HG03066 (cell line): Measurements from ENCODE around the gene FHIT.
"Not testable (repeated sequence)": the region's sequence is repeated elsewhere in the genome, so short reads cannot be mapped to it uniquely, and the experiment has no call there.

Source experiments
- ATAC-seq: cut with Tn5 transposase; IDR thresholded peaks from one replicate; pipeline ENCODE4 v1.9.1; 2021; ENCODE audit warnings: low read depth; ENCODE audit not compliant: unreplicated experiment

The FHIT gene

GRCh38 chr3:60672337-60672736 lies 578.9 kb downstream of the FHIT start:
- not testable (repeated sequence) for ATAC-seq

DNA sequence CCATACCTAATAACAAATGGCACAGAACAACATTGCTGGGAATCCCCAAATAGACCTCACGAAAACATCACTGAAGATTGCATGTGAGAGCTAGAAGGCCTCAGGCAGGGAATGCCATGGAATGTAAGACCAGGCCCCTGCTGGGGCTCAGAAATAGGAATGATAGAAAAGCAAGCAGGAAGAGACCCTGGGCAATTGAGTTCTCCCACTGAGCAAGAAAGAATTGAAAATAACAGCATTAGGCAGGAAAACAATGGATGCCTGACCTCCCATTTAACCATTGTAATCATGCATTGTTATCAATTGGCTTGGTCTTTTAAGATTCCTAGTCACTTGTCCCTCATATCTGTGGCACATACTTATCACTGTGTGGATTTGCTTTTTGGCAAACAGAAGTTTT lies 581.6 kb downstream of the FHIT start:
- no peak for ATAC-seq

DNA sequence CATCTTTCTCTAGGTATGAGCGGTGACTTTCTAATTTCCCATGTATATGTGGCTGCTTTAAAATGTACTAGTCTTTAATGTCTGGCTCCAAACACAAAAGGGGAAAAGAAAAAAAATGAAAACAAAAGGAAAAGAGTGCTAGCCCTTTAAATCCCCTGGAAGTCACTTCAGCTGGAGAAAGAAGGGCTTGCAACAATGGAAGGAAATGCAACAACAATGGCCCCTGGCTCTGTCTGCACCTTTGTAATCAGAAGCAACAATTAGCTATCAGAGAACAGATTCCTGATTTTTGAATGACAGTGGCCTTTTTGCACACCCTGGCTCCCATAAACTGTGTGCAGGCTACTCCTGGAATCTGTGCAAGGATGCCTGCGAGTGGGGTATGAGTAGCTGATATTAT lies 591.2 kb downstream of the FHIT start:
- ATAC-seq: no peak

- ATAC-seq: no peak
Measured at GRCh38 chr3:60659098-60659497, 592.2 kb downstream of the FHIT start.

GRCh38 chr3:60657972-60658371 lies 593.3 kb downstream of the FHIT start:
- ATAC-seq: peak; percentile 87

DNA sequence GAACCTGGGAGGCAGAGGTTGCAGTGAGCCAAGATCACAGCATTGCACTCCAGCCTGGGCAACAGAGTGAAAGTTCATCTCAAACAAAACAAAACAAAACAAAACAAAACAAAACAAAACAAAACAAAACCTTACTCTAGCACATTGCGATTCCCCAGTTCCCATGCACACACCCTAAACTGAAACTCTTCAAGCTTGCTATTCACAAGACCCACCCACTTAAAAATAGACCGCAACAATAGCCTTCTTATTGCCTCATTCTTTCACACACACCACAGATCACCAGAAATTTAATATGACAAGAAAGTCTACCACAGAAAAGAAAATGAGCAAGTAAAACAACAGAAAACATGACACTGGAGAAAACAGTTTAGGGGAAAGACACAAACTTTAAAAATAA lies 598.4 kb downstream of the FHIT start:
- peak; percentile 69 for ATAC-seq

GRCh38 chr3:60651799-60652198 lies 599.5 kb downstream of the FHIT start:
- ATAC-seq: no peak

GRCh38 chr3:60650171-60650570 lies 601.1 kb downstream of the FHIT start:
- ATAC-seq: no peak

- ATAC-seq: no peak
Measured at GRCh38 chr3:60645801-60646200, 605.5 kb downstream of the FHIT start.

DNA sequence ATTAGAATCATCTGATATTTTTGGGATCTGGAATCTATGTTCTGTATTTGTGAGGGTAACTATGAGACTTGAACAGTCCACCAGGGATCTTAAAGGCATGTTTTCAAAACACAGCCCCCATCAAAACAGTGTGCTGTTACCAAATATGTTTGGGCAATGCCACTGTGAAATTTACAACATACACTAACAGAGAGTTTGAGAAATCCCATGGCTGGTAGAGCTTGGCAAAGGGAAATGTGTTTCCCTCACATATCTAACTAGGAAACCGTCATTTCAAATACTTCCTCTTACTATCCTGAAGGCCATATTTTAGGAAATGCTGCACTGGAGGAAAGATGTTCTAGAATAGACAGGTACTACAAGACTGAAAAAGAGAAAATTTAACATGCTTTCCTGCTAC lies 607.4 kb downstream of the FHIT start:
- ATAC-seq: no peak

GRCh38 chr3:60641354-60641753 lies 609.9 kb downstream of the FHIT start:
- ATAC-seq: no peak

GRCh38 chr3:60636846-60637245 lies 614.4 kb downstream of the FHIT start:
- no peak for ATAC-seq

DNA sequence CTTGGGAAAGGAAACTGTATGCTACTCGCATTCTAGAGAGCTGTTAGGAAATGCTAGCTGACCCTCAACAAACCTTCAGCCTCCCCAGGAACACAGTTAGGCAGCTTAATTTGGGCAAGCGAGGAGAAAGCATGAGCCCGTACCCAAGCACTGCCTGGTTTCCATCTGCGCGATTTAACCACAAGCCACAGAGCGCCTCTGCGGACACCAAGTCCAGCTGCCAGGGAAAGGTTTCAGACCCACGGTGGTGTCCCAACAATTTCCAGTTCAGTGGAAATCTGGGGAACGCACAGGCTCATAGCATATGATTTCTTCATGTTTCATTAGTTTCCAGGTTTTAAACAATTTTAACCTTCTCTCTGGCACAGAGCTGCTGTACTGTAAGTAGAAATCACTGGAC lies 617.6 kb downstream of the FHIT start:
- no peak for ATAC-seq

DNA sequence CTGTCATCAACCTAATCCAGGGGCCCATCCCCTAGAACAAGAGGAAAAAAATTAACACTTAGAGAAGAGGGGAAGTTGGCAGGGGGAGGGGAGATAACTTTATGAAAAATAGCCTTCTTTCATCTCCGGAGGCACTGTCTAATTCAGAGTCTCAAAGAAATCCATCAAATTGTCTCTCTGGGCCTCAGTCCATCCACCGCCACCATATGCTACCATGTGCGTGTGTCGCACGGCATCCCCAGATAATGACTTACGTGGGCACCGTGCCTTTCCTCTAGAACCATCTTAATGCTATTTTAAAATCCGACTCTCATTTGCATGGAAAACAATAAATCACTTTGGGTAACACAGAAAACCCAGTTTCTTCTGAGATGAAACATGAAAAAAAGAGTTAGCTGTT lies 619.7 kb downstream of the FHIT start:
- ATAC-seq: no peak

DNA sequence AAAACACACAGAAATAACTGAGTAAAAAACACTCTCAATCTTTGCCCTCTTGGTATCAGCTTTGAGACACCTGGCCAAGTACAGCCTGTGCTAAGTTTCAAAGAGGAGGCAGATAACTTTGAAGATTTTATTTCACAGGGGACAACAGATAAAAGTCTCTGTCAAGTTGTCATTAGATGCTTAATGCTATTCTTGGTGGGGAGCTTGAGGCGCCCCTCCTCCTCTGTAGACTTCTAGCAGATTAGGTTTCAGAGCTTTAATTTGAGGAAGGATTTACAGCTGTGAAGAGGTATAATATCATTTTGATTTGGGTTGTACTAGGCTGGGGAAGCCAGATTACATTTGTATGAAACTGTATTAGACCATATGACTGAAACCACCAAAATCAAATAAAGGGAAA lies 620.3 kb downstream of the FHIT start:
- ATAC-seq: no peak

DNA sequence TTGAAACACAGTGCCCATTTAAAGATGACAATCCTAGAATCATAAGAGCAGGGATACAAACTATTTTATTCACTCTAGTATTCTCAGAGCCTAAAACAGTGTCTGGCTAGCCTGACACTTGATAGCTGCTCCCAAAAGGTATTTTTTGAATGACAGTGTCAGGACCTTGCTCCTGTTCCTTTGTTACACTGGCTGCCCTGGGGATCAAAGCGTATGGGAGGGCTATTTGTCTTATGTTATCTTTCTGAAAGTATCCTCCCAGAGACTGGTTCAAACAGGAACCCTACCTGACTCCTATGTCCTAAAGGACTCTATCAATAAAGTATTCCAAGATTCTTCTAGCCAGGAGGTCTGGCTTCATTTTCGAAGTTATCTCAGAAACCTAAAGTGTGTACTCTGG lies 621.4 kb downstream of the FHIT start:
- no peak for ATAC-seq

GRCh38 chr3:60622349-60622748 lies 628.9 kb downstream of the FHIT start:
- no peak for ATAC-seq

GRCh38 chr3:60617188-60617587 lies 634.1 kb downstream of the FHIT start:
- no peak for ATAC-seq

DNA sequence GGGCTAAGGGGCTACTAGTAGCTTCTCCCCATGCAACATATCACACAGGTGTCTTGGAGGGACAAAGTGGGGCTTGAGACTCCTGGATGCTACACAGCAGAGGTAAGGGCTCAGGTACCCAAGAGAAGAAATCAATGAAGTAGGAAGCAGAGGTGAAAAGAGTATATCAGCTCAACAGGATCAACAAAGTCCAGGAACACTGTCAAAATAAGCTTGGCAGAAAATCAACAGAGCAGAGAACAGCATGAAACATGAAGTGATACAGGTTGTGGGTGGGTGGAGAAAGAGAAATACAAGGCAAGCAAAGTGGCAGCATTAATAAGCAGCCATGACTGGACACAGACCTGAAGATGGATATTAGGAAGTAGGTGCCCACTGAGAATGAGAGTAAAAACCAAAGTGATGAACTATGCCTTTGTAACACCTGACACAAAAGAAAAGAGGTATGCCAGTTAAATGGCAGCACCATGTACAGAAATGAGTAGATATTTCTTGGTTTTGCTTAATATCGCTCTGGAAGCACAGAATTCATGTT lies 637.4 kb downstream of the FHIT start:
- ATAC-seq: no peak

GRCh38 chr3:60610441-60611112 lies 640.7 kb downstream of the FHIT start:
- no peak for ATAC-seq

- ATAC-seq: no peak
Measured at GRCh38 chr3:60609446-60609845, 641.8 kb downstream of the FHIT start.

GRCh38 chr3:60603860-60604259 lies 647.4 kb downstream of the FHIT start:
- ATAC-seq: no peak

- no peak for ATAC-seq
Measured at GRCh38 chr3:60600848-60601247, 650.4 kb downstream of the FHIT start.
